ENCODE data around the gene TAF1D. TPM values are rescaled to one million over a fixed set of nuclear protein-coding genes. Genes with fewer than 3 reads are reported as not detected.
A peak's percentile ranks its signal among the peaks of the same experiment; 100 is the strongest.

The TAF1D gene
- total RNA-seq, 1 experiment from 2014 or later, result 158 TPM

DNA sequence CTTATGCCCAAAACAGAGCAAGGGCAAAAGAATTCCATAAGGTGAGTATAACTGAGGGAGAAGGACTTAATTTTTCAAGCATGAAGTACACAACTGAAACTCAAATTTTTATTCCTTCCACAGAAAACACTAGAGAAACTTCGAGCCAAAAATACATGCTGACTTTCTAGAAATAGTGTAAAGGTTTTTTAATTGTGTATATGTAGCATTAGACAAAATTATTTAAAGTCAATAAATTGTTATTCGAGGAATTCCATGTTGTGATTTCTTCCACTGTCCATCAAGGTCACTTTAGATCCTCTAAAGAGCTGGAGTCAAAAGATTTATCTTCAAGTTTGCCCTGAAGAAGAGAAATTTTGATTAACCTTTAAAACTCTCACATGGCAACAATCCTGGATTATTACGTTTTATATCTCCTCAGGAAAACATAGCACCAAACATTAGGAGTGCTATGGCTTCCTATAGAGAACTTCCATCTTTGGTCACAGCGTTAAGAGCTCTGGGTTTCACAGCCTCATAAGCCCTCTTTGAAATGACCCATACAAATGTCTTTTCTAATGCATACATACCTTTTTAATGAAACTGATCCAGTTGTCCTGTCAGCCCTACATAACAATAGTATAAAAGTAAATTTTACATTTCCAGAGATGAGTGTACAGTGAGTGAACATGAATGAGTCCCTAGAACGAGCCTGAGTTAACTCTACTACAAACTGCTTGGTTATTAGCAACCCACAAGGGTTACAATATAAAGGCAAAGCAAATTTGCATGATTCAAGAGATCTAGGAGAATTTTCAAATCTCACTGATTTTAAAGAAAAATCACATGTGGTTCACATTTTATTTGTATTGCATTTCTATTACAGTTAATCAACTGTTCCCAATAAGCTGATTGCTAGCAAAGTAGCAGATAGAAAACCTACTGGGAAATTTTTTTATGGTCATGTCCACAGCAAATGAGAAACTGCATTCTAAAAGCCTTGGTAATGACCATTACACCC is 10.9 kb downstream of the TAF1D start:
- Histone ChIP-seq H3K9me2 (ENCODE audit: insufficient read depth) (no peaks in the 10 kb centered on the region), H4K20me1 (ENCODE audit: insufficient read depth) (peaks cover 78% of the 10 kb centered on the region), H3K4me3 (no peak overlapping the region), H3K27me3 (ENCODE audit: insufficient read depth, low read depth) (no peaks in the 10 kb centered on the region), H3K79me2 (ENCODE audit: low read depth) (peaks cover 35% of the 10 kb centered on the region), H3K9me3 (ENCODE audit: insufficient read depth, low read depth) (no peaks in the 10 kb centered on the region), H2AFZ (no peak overlapping the region), H3K36me3 (ENCODE audit: low read depth) (peaks cover 65% of the 10 kb centered on the region), H3F3A (ENCODE audit: insufficient read depth, low read depth) (peaks cover 91% of the 10 kb centered on the region), H3K4me2 (no peak overlapping the region), H3K27ac (peak overlapping the region; percentile 16; the same call in 1 of the 2 replicates), H3K4me1 (replicated peaks; ENCODE audit: insufficient read depth) (peaks cover 2% of the 10 kb centered on the region; the same call in 1 of the 2 replicates)
- DNase-seq, result no peak
- TF ChIP-seq EZH2 (IDR thresholded peaks at IDR 0.05; ENCODE audit: low read depth), result no peak
- TF ChIP-seq CTCF (conservative IDR thresholded peaks at IDR 0.05), result no peak
- POLR2A ChIA-PET (ENCODE audit: unreplicated experiment), result no interaction called here
- BruUV-seq (replicated peaks), result no TSS peak
- intact Hi-C loops (cut with micrococcal nuclease; ENCODE audit: unreplicated experiment), result no loop called here
- CTCF ChIA-PET, result no interaction called here

DNA sequence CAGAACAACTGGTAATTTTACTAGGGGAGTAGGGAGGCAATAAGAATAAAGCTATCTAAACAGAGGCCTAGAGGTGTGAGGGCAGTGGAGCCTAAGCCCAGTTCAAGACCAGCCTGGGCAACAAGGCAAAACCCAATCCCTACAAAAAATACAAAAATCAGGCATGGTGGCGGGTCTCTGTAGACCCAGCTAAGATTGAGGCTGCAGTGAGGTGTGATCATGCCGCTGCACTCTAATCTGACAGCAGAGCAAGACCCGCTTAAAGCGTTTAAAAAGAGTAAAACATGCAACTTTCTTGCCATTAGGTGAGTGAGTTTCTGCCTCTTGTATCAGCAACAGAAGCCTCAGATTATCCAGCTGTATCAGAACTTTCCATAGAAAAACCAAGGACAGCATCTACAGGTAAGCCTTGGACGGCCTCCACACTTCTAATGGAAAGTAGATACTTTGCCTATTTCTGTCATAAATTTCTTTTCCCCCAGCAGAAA is 12.1 kb downstream of the TAF1D start:
- no peak for TF ChIP-seq CTCF (conservative IDR thresholded peaks at IDR 0.05)
- TF ChIP-seq EZH2 (IDR thresholded peaks at IDR 0.05; ENCODE audit: low read depth), result no peak
- Histone ChIP-seq H3K27me3 (ENCODE audit: insufficient read depth, low read depth) (no peaks in the 10 kb centered on the region), H3K9me3 (ENCODE audit: insufficient read depth, low read depth) (no peaks in the 10 kb centered on the region), H4K20me1 (ENCODE audit: insufficient read depth) (peaks cover 66% of the 10 kb centered on the region), H3K4me3 (no peak overlapping the region), H3K4me1 (replicated peaks; ENCODE audit: insufficient read depth) (no peaks in the 10 kb centered on the region), H3K27ac (peak overlapping the region; percentile 42), H3K4me2 (no peak overlapping the region), H2AFZ (no peak overlapping the region), H3K36me3 (ENCODE audit: low read depth) (peaks cover 59% of the 10 kb centered on the region), H3F3A (ENCODE audit: insufficient read depth, low read depth) (peaks cover 82% of the 10 kb centered on the region), H3K79me2 (ENCODE audit: low read depth) (peaks cover 23% of the 10 kb centered on the region), H3K9me2 (ENCODE audit: insufficient read depth) (no peaks in the 10 kb centered on the region)
- no peak for DNase-seq
- intact Hi-C loops (cut with micrococcal nuclease; ENCODE audit: unreplicated experiment), result no loop called here
- no TSS peak for BruUV-seq (replicated peaks)
- CTCF ChIA-PET, result no interaction called here
- POLR2A ChIA-PET (ENCODE audit: unreplicated experiment), result no interaction called here

DNA sequence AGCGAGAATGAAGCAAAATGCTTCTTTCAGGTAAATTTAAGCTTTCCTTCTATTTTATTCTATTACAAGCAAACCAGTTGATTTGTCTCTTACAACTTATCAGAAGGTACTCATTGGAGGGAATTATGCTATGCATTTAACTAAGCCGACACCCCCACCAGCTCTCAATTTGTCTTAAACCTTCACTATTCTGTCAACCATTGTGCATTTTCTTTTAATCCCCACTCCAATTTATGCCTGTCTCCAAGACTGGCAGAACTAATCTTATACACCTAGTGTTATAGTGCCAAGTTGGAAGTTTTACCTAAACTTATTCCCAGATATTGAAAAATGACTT is 12.5 kb downstream of the TAF1D start:
- CTCF ChIA-PET, result no interaction called here

More for the DNA sequence above, 12.5 kb downstream of the TAF1D start:
- DNase-seq, result no peak
- no peaks in the 10 kb centered on the region for H3K9me3 ChIP-seq (ENCODE audit: insufficient read depth, low read depth)
- POLR2A ChIA-PET (ENCODE audit: unreplicated experiment), result no interaction called here
- H2AFZ ChIP-seq, result no peak overlapping the region
- TF ChIP-seq EZH2 (IDR thresholded peaks at IDR 0.05; ENCODE audit: low read depth) (no peak), CTCF (conservative IDR thresholded peaks at IDR 0.05) (no peak)
- no TSS peak for BruUV-seq (replicated peaks)
- H3K4me2 ChIP-seq, result no peak overlapping the region
- no peaks in the 10 kb centered on the region for H3K4me1 ChIP-seq (replicated peaks; ENCODE audit: insufficient read depth)
- no peaks in the 10 kb centered on the region for H3K27me3 ChIP-seq (ENCODE audit: insufficient read depth, low read depth)
- H3K27ac ChIP-seq, result peak overlapping the region; percentile 42
- H3K79me2 ChIP-seq (ENCODE audit: low read depth), result peaks cover 19% of the 10 kb centered on the region
- no peak overlapping the region for H3K4me3 ChIP-seq
- H3K9me2 ChIP-seq (ENCODE audit: insufficient read depth), result no peaks in the 10 kb centered on the region
- H3K36me3 ChIP-seq (ENCODE audit: low read depth), result peaks cover 57% of the 10 kb centered on the region
- intact Hi-C loops (cut with micrococcal nuclease; ENCODE audit: unreplicated experiment), result no loop called here
- H4K20me1 ChIP-seq (ENCODE audit: insufficient read depth), result peaks cover 62% of the 10 kb centered on the region
- peaks cover 79% of the 10 kb centered on the region for H3F3A ChIP-seq (ENCODE audit: insufficient read depth, low read depth)

Measured in PC-9 (cell line).